Measurements from ENCODE around the gene ACAT2. TPM values are rescaled to one million over a fixed set of nuclear protein-coding genes. Genes with fewer than 3 reads are reported as not detected.
A peak's percentile ranks its signal among the peaks of the same experiment; 100 is the strongest.
"Not testable (repeated sequence)": the region's sequence is repeated elsewhere in the genome, so short reads cannot be mapped to it uniquely, and the experiment has no call there.

Gene ACAT2
- total RNA-seq = 89.4 and 94.0 TPM in 2 replicates

GRCh38 chr6:159761873-159762680 is at the start of gene ACAT2:
Gene ACAT2, plus strand, starts transcription at chr6:159762045. Its CDS starts 43 bp downstream, at chr6:159762088.
- peak; percentile 78 for DNase-seq (ENCODE audit: low read depth, low spot score)

GRCh38 chr6:159712389-159712788 is 49.5 kb upstream of the ACAT2 start:
- DNase-seq (ENCODE audit: low read depth, low spot score) = not testable (repeated sequence)

- no peak for DNase-seq (ENCODE audit: low read depth, low spot score)
These were observed 47.9 kb upstream of the ACAT2 start for GRCh38 chr6:159713984-159714383.

GRCh38 chr6:159714404-159714803 is 47.4 kb upstream of the ACAT2 start:
- no peak for DNase-seq (ENCODE audit: low read depth, low spot score)

GRCh38 chr6:159715166-159715565 is 46.7 kb upstream of the ACAT2 start:
- DNase-seq (ENCODE audit: low read depth, low spot score) = no peak

GRCh38 chr6:159715605-159716004 is 46.2 kb upstream of the ACAT2 start:
- no peak for DNase-seq (ENCODE audit: low read depth, low spot score)

GRCh38 chr6:159716247-159717096 is 45.4 kb upstream of the ACAT2 start:
- DNase-seq (ENCODE audit: low read depth, low spot score) = no peak

GRCh38 chr6:159718634-159719033 is 43.2 kb upstream of the ACAT2 start:
- no peak for DNase-seq (ENCODE audit: low read depth, low spot score)

- no peak for DNase-seq (ENCODE audit: low read depth, low spot score)
These were observed 42.6 kb upstream of the ACAT2 start for GRCh38 chr6:159719287-159719686.

- DNase-seq (ENCODE audit: low read depth, low spot score) = no peak
These were observed 41.1 kb upstream of the ACAT2 start for GRCh38 chr6:159720708-159721107.

- not testable (repeated sequence) for DNase-seq (ENCODE audit: low read depth, low spot score)
These were observed 39.9 kb upstream of the ACAT2 start for GRCh38 chr6:159721981-159722380.

- no peak for DNase-seq (ENCODE audit: low read depth, low spot score)
These were observed 39.2 kb upstream of the ACAT2 start for GRCh38 chr6:159722655-159723054.

- DNase-seq (ENCODE audit: low read depth, low spot score) = no peak
These were observed 38.6 kb upstream of the ACAT2 start for GRCh38 chr6:159723259-159723658.

GRCh38 chr6:159724778-159725177 is 37.1 kb upstream of the ACAT2 start:
- DNase-seq (ENCODE audit: low read depth, low spot score) = no peak

- not testable (repeated sequence) for DNase-seq (ENCODE audit: low read depth, low spot score)
These were observed 36.6 kb upstream of the ACAT2 start for GRCh38 chr6:159725208-159725607.

- DNase-seq (ENCODE audit: low read depth, low spot score) = no peak
These were observed 35.5 kb upstream of the ACAT2 start for GRCh38 chr6:159726255-159726917.

- peak; percentile 81 for DNase-seq (ENCODE audit: low read depth, low spot score)
These were observed 34.7 kb upstream of the ACAT2 start, which contains the start of gene WTAP for GRCh38 chr6:159726918-159727716. Gene WTAP, plus strand, starts transcription at chr6:159727506. Its CDS starts 8,760 bp downstream, at chr6:159736266.

GRCh38 chr6:159727717-159728445 is 34.0 kb upstream of the ACAT2 start:
- DNase-seq (ENCODE audit: low read depth, low spot score) = no peak

- DNase-seq (ENCODE audit: low read depth, low spot score) = no peak
These were observed 33.3 kb upstream of the ACAT2 start for GRCh38 chr6:159728531-159728964.
